Esophagus squamous epithelium (tissue), 5 donors: Measurements from ENCODE around the gene RIPOR2. TPM values are rescaled to one million over a fixed set of nuclear protein-coding genes. Genes with fewer than 3 reads are reported as not detected.

Experiments used
- DNase-seq: peaks from one replicate; lab custom pipeline; 2025; lab: John Stamatoyannopoulos, UW
- H3K27ac ChIP-seq, 4 donors: fragments of 200-600 bp; sonication (generic); one replicate each; pipeline ENCODE4 v1.5.1; 2016 to 2019; ENCODE audit warnings: mild to moderate bottlenecking in 1 of 4
- H3K27me3 ChIP-seq, 4 donors: fragments of 200-600 bp; sonication (generic); 1 replicate in 3 of 4; 2 replicates in 1 of 4; pipeline versions ENCODE4 v1.5.1 to v1.6.0; 2017 to 2021; ENCODE audit warnings: antibody characterized with exemption in 1 of 4
- H3K36me3 ChIP-seq, 3 donors: fragments of 200-600 bp; sonication (generic); one replicate each; pipeline ENCODE4 v1.5.1; 2016 to 2019
- H3K4me1 ChIP-seq, 3 donors: fragments of 200-600 bp; sonication (generic); one replicate each; pipeline ENCODE4 v1.5.1; 2017 to 2019
- H3K4me3 ChIP-seq, 4 donors: fragments of 200-600 bp; sonication (generic); 1 replicate in 3 of 4; 2 replicates in 1 of 4; pipeline ENCODE4 v1.5.1; 2016 to 2019; ENCODE audit warnings: mild to moderate bottlenecking in 2 of 4, moderate library complexity in 1 of 4
- H3K9me3 ChIP-seq, 3 donors: fragments of 200-600 bp; sonication (generic); one replicate each; pipeline ENCODE4 v1.5.1; 2016 to 2019
- CTCF ChIP-seq, 6 experiments: fragments of 450-650 bp in 4 of 6; fragments of 200-600 bp in 2 of 6; sonication (generic) in 2 of 6; IDR thresholded peaks; one replicate each; pipeline ENCODE4 v1.5.1; 2016 to 2019; ENCODE audit warnings: antibody characterized with exemption in 6 of 6, mild to moderate bottlenecking in 4 of 6, moderate library complexity in 4 of 6
- POLR2A ChIP-seq, 4 donors: fragments of 450-650 bp; IDR thresholded peaks; one replicate each; pipeline ENCODE4 v1.6.1; 2017; ENCODE audit warnings: antibody characterized with exemption in 4 of 4, mild to moderate bottlenecking in 4 of 4, moderate library complexity in 3 of 4
- WGBS, 2 donors: methylation state at CpG; one replicate each; pipeline ENCODE4 v1.1.5; 2018; 5-methylcytosine and 5-hydroxymethylcytosine counted together
- intact Hi-C: fragments of 100-400 bp; cut with DNase I; formaldehyde crosslinking; loops from one replicate; pipeline ENCODE4 v1.15.0; 2022
- total RNA-seq, 4 donors: library from RNA; depleted of rRNA; stranded (reverse); fragments of >200 nt; gene quantifications; one replicate each; pipeline ENCODE4 v1.1.0, GENCODE V29; 2016
- donor health status: DM: yes; HTN: yes; CAD: no.

Gene RIPOR2
- total RNA-seq, 4 donors from 2014 or later = 0.83 to 4.4 (median 3.3) TPM

GRCh38 chr6:24947636-24948035, 11.9 kb upstream of the RIPOR2 start:
- Histone ChIP-seq H3K27me3 (no peaks in the 10 kb centered on the region), H3K27ac (no peak overlapping the region), H3K36me3 (no peaks in the 10 kb centered on the region), H3K4me1 (peaks cover 0 to 10% (median 0%) of the 10 kb centered on the region in 3 donors), H3K9me3 (peaks cover 0 to 10% (median 6%) of the 10 kb centered on the region in 3 donors), H3K4me3 (no peak overlapping the region)
- TF ChIP-seq CTCF (IDR thresholded peaks at IDR 0.05) (no peak), POLR2A (IDR thresholded peaks at IDR 0.05) (no peak)
- intact Hi-C loops = no loop called here
- 93 to 96% methylated on average over 4 of the region's 4 CpGs for WGBS, 2 donors
- no peak for DNase-seq

GRCh38 chr6:24945054-24945453, 9.3 kb upstream of the RIPOR2 start:
- Histone ChIP-seq H3K4me3 (no peak overlapping the region), H3K9me3 (peaks cover 0 to 10% (median 6%) of the 10 kb centered on the region in 3 donors), H3K4me1 (no peaks in the 10 kb centered on the region), H3K27me3 (no peaks in the 10 kb centered on the region), H3K36me3 (no peaks in the 10 kb centered on the region), H3K27ac (no peak overlapping the region)
- intact Hi-C loops = no loop called here
- no peak for DNase-seq
- TF ChIP-seq POLR2A (IDR thresholded peaks at IDR 0.05) = no peak
- no peak for TF ChIP-seq CTCF (IDR thresholded peaks at IDR 0.05)

DNA sequence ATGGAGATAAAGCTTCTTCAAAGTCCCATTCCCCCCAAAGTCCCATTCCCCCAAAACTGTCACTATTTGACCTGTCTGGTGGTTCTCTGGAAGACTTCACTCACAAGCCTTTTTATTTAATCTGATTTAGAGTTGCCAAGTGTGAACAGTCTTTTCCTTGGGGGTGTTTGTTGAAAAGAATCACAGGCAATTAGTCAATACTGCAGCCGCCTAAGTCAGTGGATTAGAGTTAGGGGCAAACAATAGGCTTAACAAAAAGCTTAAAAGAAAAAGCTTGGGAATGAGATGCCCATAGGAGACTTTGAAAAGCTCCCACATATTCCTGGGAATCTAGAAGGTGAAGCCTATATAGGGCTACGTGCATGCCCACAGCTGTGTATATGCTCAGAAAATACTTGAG, 8.0 kb upstream of the RIPOR2 start:
- H3K27me3 ChIP-seq = no peaks in the 10 kb centered on the region
- peaks cover 0 to 10% (median 6%) of the 10 kb centered on the region in 3 donors for H3K9me3 ChIP-seq
- TF ChIP-seq CTCF (IDR thresholded peaks at IDR 0.05) (no peak), POLR2A (IDR thresholded peaks at IDR 0.05) (no peak)
- no peaks in the 10 kb centered on the region for H3K36me3 ChIP-seq
- intact Hi-C loops = no loop called here
- WGBS, 2 donors = 90 to 94% methylated on average over 2 of the region's 2 CpGs
- H3K27ac ChIP-seq = no peak overlapping the region
- H3K4me3 ChIP-seq = no peak overlapping the region
- no peaks in the 10 kb centered on the region for H3K4me1 ChIP-seq
- DNase-seq = no peak

GRCh38 chr6:24940311-24940917, 4.7 kb upstream of the RIPOR2 start:
- H3K36me3 ChIP-seq = no peaks in the 10 kb centered on the region
- H3K4me1 ChIP-seq = peaks cover 0 to 7% (median 0%) of the 10 kb centered on the region in 3 donors
- TF ChIP-seq POLR2A (IDR thresholded peaks at IDR 0.05) = no peak
- no peak for TF ChIP-seq CTCF (IDR thresholded peaks at IDR 0.05)
- H3K9me3 ChIP-seq = peaks cover 0 to 6% (median 6%) of the 10 kb centered on the region in 3 donors
- no peak for DNase-seq
- 54 to 73% methylated on average over 8 to 9 of the region's 9 CpGs for WGBS, 2 donors
- no peaks in the 10 kb centered on the region for H3K27me3 ChIP-seq
- intact Hi-C loops = no loop called here
- no peak overlapping the region for H3K27ac ChIP-seq
- H3K4me3 ChIP-seq = no peak overlapping the region

- 32 to 33% methylated on average over 5 of the region's 5 CpGs for WGBS, 2 donors
- no peak for TF ChIP-seq CTCF (IDR thresholded peaks at IDR 0.05)
- no peak for TF ChIP-seq POLR2A (IDR thresholded peaks at IDR 0.05)
- Histone ChIP-seq H3K4me1 (peaks cover 0 to 22% (median 6%) of the 10 kb centered on the region in 3 donors), H3K27me3 (no peaks in the 10 kb centered on the region), H3K36me3 (no peaks in the 10 kb centered on the region), H3K27ac (no peak overlapping the region), H3K9me3 (no peaks in the 10 kb centered on the region), H3K4me3 (no peak overlapping the region)
- intact Hi-C loops = no loop called here
- DNase-seq = no peak
These were observed 1.0 kb upstream of the RIPOR2 start for GRCh38 chr6:24936641-24937317.
